ENCODE results near the gene PRELP. TPM values are rescaled to one million over a fixed set of nuclear protein-coding genes. Genes with fewer than 3 reads are reported as not detected.
"Not testable (repeated sequence)": the region's sequence is repeated elsewhere in the genome, so short reads cannot be mapped to it uniquely, and the experiment has no call there.

The PRELP gene
- total RNA-seq, 1 experiment from 2014 or later: not detected

DNA sequence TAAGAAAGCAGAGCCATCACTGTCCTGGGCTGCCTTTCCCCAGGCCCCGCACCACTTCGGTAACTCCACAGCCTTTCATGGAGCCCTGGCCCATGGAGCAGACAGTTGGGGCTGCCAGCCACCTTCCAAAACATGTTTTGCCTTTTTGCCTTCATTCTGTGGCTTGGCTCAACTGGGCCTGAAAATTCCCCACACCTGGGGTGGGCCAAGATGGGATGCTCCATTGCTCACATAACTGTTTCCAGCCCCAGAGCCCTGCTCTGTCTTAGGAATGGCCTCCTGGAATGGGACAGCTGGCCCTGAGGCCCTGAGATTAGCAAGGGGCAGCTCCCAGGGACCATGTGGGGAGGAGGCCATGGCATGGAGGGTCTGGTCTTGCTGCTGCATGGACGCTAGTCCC is 10.9 kb upstream of the PRELP start:
- no TSS peak for BruUV-seq (replicated peaks)
- Mint-ChIP-seq H3K36me3 (ENCODE audit: insufficient read depth, unreplicated experiment) (no peaks in the 10 kb centered on the region), H3K27me3 (ENCODE audit: insufficient read depth, unreplicated experiment) (peaks cover 15% of the 10 kb centered on the region), H3K4me1 (ENCODE audit: low read depth, unreplicated experiment) (no peaks in the 10 kb centered on the region), H3K9me3 (ENCODE audit: unreplicated experiment) (no peaks in the 10 kb centered on the region), H3K4me3 (ENCODE audit: unreplicated experiment) (no peak overlapping the region), H3K27ac (ENCODE audit: unreplicated experiment) (no peak overlapping the region)
- H3K4me1 ChIP-seq: no peaks in the 10 kb centered on the region
- H3K9me3 ChIP-seq: no peaks in the 10 kb centered on the region
- no peaks in the 10 kb centered on the region; the same call in 1 of the 2 replicates for H3K27me3 ChIP-seq (replicated peaks; ENCODE audit: control insufficient read depth, insufficient read depth, low read length)
- TF ChIP-seq, protein P1, sequence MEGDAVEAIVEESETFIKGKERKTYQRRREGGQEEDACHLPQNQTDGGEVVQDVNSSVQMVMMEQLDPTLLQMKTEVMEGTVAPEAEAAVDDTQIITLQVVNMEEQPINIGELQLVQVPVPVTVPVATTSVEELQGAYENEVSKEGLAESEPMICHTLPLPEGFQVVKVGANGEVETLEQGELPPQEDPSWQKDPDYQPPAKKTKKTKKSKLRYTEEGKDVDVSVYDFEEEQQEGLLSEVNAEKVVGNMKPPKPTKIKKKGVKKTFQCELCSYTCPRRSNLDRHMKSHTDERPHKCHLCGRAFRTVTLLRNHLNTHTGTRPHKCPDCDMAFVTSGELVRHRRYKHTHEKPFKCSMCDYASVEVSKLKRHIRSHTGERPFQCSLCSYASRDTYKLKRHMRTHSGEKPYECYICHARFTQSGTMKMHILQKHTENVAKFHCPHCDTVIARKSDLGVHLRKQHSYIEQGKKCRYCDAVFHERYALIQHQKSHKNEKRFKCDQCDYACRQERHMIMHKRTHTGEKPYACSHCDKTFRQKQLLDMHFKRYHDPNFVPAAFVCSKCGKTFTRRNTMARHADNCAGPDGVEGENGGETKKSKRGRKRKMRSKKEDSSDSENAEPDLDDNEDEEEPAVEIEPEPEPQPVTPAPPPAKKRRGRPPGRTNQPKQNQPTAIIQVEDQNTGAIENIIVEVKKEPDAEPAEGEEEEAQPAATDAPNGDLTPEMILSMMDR (IDR thresholded peaks at IDR 0.05; ENCODE audit: insufficient read depth in 1 of 2, low read depth in 1 of 2, low read length in 1 of 2, severe bottlenecking in 1 of 2, unreplicated experiment in 1 of 2): no peak
- ChIA-PET CTCF (interaction anchor here (0.7 to 1.1 kb wide), 2 partner anchors 197 to 198 kb away, joined by 3 read pairs; no protein-coding TSS in a partner anchor), POLR2A (no interaction called here)
- DNase-seq: no peak
- no peaks in the 10 kb centered on the region for H3K36me3 ChIP-seq (ENCODE audit: control insufficient read depth, insufficient read depth, low read length)
- intact Hi-C loops (cut with micrococcal nuclease; ENCODE audit: unreplicated experiment): no loop called here
- H3K4me3 ChIP-seq (ENCODE audit: low read depth, low read length): no peak overlapping the region

DNA sequence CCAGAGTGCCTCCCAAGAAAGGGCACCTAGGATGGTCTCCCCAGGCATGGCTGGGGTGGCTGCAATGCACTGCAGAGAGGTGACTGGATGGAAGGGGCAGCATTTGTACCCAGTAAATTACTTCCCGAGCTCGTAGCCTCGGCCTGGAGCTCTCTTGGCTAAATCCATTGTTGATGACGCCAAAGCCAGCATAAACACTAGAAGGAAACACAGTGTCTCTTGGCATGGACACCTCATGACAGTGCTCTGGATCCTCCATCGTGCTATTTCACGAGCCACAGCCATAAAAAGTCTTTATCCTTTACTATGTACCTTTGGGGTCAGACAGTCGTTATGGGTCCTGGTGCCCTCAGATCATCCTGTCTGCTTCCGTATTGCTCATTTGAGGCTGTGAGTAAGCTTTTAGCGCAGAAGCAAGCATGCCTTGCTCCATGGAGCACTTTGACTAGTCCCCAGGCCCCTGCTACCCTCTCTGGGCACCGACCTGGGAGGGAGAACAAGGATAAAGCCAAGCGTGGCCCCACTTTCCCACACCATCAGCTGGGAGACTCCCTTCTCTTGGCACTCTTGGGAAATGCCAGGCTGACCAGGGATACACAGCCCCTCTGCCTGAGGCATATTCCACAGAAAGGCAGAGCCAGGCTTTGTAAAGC is 10.3 kb upstream of the PRELP start:
- Histone ChIP-seq H3K36me3 (ENCODE audit: control insufficient read depth, insufficient read depth, low read length) (no peaks in the 10 kb centered on the region), H3K27me3 (replicated peaks; ENCODE audit: control insufficient read depth, insufficient read depth, low read length) (no peaks in the 10 kb centered on the region; the same call in 1 of the 2 replicates), H3K9me3 (no peaks in the 10 kb centered on the region), H3K4me1 (no peaks in the 10 kb centered on the region), H3K4me3 (ENCODE audit: low read depth, low read length) (no peak overlapping the region)
- no TSS peak for BruUV-seq (replicated peaks)
- Mint-ChIP-seq H3K4me1 (ENCODE audit: low read depth, unreplicated experiment) (no peaks in the 10 kb centered on the region), H3K9me3 (ENCODE audit: unreplicated experiment) (no peaks in the 10 kb centered on the region), H3K27ac (ENCODE audit: unreplicated experiment) (no peak overlapping the region), H3K4me3 (ENCODE audit: unreplicated experiment) (no peak overlapping the region), H3K27me3 (ENCODE audit: insufficient read depth, unreplicated experiment) (peaks cover 15% of the 10 kb centered on the region), H3K36me3 (ENCODE audit: insufficient read depth, unreplicated experiment) (no peaks in the 10 kb centered on the region)
- intact Hi-C loops (cut with micrococcal nuclease; ENCODE audit: unreplicated experiment): no loop called here
- TF ChIP-seq, protein P1 (IDR thresholded peaks at IDR 0.05; ENCODE audit: insufficient read depth in 1 of 2, low read depth in 1 of 2, low read length in 1 of 2, severe bottlenecking in 1 of 2, unreplicated experiment in 1 of 2): no peak
- CTCF ChIA-PET: no interaction called here
- POLR2A ChIA-PET: no interaction called here
- DNase-seq: no peak

DNA sequence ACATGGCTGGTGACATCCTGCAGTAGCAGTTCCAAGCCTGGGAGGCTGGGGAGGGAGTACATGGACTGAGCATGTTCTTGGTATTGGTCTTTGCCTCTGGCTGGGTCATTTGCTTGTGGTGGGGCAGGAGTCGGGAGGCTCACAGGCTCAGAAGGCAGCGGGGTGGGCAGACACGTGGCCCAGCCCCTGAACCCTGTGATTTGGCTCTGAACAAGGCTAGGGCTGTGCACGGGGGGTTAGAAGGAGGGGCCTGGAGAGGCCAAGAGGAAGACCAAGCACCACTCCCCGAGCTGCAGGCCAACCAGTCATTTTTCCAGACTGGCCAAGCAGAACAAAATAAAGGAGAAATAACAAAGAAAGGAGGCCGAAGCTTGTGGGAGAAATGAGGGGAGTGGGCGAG is 9.7 kb upstream of the PRELP start:
- no TSS peak for BruUV-seq (replicated peaks)
- no peak overlapping the region for H3K4me3 Mint-ChIP-seq (ENCODE audit: unreplicated experiment)
- TF ChIP-seq, protein P1 (IDR thresholded peaks at IDR 0.05; ENCODE audit: insufficient read depth in 1 of 2, low read depth in 1 of 2, low read length in 1 of 2, severe bottlenecking in 1 of 2, unreplicated experiment in 1 of 2): no peak
- DNase-seq: no peak
- no peaks in the 10 kb centered on the region for H3K9me3 Mint-ChIP-seq (ENCODE audit: unreplicated experiment)
- ChIA-PET CTCF (no interaction called here), POLR2A (no interaction called here)
- peaks cover 14% of the 10 kb centered on the region for H3K27me3 Mint-ChIP-seq (ENCODE audit: insufficient read depth, unreplicated experiment)
- intact Hi-C loops (cut with micrococcal nuclease; ENCODE audit: unreplicated experiment): no loop called here
- no peaks in the 10 kb centered on the region for H3K4me1 Mint-ChIP-seq (ENCODE audit: low read depth, unreplicated experiment)
- Histone ChIP-seq H3K27me3 (replicated peaks; ENCODE audit: control insufficient read depth, insufficient read depth, low read length) (no peaks in the 10 kb centered on the region; the same call in 1 of the 2 replicates), H3K9me3 (no peaks in the 10 kb centered on the region), H3K4me1 (no peaks in the 10 kb centered on the region), H3K36me3 (ENCODE audit: control insufficient read depth, insufficient read depth, low read length) (no peaks in the 10 kb centered on the region), H3K4me3 (ENCODE audit: low read depth, low read length) (no peak overlapping the region)
- H3K36me3 Mint-ChIP-seq (ENCODE audit: insufficient read depth, unreplicated experiment): no peaks in the 10 kb centered on the region
- H3K27ac Mint-ChIP-seq (ENCODE audit: unreplicated experiment): no peak overlapping the region

DNA sequence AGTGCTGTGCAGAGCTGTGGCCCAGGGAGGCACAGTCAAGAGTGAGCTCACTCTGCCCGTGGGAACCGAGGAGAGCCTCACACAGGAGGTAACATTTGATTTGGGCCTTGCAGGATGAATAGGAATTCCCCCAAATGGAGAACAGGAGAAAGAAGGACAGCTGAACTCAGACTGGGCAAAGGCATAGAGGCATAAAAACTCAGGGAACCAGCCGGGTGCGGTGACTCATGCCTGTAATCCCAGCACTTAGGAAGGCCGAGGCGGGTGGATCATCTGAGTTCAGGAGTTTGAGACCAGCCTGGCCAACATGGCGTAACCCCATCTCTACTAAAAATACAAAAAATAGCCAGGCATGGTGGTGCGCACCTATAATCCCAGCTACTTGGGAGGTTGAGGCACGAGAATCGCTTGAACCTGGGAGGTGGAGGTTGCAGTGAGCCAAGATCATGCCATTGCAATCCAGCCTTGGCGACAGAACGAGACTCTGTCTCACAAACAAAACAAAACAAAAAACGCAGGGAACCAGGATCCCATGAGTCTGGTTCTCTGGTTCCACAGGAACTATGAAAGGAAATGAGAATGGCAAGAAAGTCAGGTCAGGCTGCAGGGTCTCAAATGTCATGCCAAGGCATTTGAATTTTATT is 8.6 kb upstream of the PRELP start:
- POLR2A ChIA-PET; intact Hi-C loops (cut with micrococcal nuclease; ENCODE audit: unreplicated experiment); H3K27me3 Mint-ChIP-seq (ENCODE audit: insufficient read depth, unreplicated experiment); H3K9me3 ChIP-seq; H3K27me3 ChIP-seq (replicated peaks; ENCODE audit: control insufficient read depth, insufficient read depth, low read length); DNase-seq; H3K4me1 Mint-ChIP-seq (ENCODE audit: low read depth, unreplicated experiment); H3K9me3 Mint-ChIP-seq (ENCODE audit: unreplicated experiment); H3K36me3 ChIP-seq (ENCODE audit: control insufficient read depth, insufficient read depth, low read length); CTCF ChIA-PET; H3K27ac Mint-ChIP-seq (ENCODE audit: unreplicated experiment); H3K4me3 Mint-ChIP-seq (ENCODE audit: unreplicated experiment); H3K4me1 ChIP-seq; H3K36me3 Mint-ChIP-seq (ENCODE audit: insufficient read depth, unreplicated experiment); H3K4me3 ChIP-seq (ENCODE audit: low read depth, low read length); BruUV-seq (replicated peaks): not testable (repeated sequence)
